ENCODE measurements around the gene ETV5.

Gene ETV5

DNA sequence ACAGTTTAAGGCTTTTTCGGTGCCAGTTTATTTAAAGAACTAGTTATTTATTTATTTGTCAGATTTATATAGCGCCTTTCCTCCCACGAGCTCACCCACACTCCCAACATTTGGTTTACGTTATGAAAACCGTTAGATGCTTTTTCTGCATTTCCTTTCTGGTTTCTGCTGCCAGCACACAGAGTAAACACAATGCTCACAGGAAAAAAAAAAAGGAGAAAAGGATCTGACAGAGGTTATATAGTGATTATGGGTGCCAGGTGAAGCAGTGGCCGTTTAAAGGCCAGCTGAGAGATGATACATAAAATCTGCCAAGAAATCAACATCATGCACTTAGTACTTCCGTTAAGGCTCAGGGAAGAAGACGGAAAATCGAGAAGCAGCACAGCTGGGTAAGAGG, 37.9 kb downstream of the ETV5 start:
- no peak overlapping the region for H3K27ac ChIP-seq

DNA sequence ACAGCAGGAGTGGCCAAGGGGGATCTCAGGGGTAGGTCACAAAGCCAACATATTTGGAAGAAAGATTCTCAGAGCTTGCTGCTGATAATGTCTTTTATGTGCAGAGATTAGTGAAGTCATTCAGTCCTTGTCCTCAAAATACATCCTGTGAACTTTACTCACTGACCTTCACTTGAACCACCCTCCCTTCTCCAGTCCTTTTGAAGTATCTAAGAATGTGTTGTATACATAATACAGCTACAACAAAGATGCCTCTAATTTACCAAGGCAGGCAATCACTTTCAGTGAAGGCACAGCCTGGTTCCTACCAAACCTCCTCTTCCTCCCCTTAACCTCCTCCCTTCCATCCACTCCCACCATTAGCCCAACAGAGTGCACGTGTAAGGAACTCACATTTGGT, 38.3 kb downstream of the ETV5 start:
- DNase-seq (ENCODE audit: low read depth, low spot score) = no peak
- H3K27ac ChIP-seq = no peak overlapping the region

More for the DNA sequence above, 37.9 kb downstream of the ETV5 start:
- DNase-seq (ENCODE audit: low read depth, low spot score) = no peak

DNA sequence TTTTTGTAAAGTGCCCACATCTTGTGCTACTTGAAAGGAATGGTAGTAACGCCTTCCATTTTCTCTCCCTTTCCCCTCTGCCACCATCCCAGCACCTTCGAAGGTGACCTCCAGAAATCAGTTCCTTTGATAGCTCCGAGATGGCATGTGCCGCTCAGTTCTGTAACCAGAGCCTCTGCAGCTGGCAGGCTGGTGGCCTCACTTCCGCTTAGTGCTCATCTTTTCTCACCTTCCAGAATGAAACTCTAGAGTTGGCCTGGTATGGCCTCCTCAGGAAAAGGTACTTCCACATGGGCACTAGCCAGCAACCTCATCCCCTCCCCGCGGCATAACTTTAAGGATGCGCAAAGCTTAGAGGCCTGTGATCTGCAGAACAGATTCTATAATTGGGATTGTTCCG, 38.8 kb downstream of the ETV5 start:
- H3K27ac ChIP-seq = no peak overlapping the region
- no peak for DNase-seq (ENCODE audit: low read depth, low spot score)

DNA sequence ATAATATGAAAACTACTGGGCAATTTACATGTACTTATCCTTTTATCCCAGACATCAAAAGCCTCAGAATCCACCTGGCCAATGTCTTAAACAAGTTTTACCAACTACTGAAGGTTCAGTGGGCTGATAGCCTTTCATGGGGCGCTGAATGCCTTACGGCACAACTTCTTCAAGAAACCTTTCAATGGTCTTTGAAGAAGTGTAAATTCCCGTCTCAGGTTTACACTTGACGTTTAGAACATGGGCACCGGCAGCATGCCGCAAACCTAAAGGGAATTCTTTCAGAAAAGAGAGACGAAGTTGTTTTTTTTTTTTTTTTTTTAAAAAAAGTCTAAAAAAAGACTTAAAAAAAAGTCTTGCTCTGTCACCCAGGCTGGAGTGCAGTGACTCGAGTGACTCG, 39.7 kb downstream of the ETV5 start:
- H3K27ac ChIP-seq = no peak overlapping the region
- DNase-seq (ENCODE audit: low read depth, low spot score) = no peak

DNA sequence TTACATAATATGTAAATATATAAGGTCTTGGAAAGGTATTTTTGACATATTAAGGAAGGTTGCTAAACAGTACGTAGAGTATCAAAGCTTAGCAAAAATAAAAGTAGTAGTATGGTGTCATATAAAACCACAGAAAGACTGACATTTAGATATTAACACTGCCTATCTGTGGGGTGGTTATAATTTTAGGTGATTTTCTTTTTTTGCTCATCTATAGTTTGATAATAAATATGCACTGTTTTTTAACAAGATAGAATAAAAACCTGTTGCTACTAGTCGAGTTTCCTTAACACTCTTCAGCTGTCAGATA, 40.7 kb downstream of the ETV5 start:
- DNase-seq (ENCODE audit: low read depth, low spot score) = no peak
- no peak overlapping the region for H3K27ac ChIP-seq

DNA sequence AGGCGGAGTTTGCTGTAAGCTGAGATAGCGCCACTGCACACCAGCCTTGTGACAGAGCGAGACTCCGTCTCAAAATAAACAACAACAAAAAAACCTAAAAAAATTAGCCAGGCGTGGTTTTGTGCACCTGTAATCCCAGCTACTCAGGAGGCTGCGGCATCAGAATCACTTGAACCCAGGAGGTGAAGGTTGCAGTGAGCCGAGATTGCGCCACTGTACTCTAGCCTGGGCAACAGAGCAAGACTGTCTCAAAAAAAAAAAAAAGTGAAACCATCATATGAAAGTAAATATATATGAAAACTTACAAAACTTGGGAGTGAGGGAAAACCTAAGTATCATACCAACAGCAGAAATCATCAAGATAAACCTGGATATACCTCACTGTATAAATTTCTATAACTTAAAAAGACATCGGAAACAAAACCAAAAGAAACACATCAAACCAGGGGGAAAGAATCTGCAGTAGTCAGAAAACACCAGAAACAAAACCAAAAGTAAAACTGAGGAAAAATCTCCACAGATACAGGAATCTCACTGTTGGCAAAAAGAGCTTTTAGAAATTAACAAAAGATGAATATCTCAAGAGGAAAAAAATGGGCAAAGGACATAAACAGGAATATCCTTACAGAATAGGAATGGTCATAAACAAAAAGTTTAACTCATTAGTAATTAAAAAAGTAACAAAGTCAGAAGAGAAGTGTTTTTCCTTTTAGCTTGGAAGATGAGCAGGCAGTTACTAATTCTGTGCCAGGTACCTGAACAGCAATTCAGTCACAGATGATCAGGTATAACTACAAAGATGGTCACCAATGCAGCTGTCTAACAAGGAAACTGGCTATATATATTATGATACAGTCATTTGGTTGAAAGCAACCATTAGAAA, 41.3 kb downstream of the ETV5 start:
- DNase-seq (ENCODE audit: low read depth, low spot score) = no peak
- H3K27ac ChIP-seq = no peak overlapping the region

DNA sequence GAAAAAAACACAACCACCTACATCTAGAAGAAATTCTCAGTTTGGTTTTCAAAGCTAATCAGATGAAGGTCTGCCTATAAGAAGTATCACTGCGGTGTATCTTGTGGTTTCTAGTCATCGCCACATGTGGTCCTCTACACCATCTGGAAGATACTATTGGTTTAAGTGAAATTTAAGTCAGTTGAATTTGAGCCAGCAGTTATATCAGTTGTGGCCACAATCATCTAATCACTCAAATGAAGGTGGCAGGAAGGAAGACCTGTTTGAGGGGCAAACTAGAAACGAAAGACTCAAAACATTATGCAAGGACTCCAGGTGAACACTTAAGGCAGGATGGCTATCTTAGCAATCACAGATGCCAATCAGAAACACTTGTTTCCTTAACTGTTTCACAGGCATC, 48.7 kb downstream of the ETV5 start:
- DNase-seq (ENCODE audit: low read depth, low spot score) = no peak
- H3K27ac ChIP-seq = no peak overlapping the region

DNA sequence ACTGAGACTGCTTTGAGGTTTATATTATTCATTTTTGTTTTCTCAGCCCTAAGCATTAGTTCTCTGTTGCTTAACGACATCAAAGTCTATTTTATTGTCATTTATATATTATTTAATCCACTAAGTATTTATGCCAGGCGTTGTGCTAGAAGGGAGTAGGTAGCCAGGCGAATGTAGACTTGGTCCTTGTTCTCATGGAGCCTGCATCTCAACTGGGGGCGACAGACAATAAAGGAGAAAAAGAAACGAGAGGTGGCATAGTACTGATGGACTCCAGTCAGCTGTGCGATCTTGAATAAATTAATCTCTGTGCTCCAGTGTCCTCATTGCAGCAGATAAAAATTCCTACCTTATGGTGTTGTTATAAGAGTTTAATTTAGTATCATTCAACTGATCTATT, 49.7 kb downstream of the ETV5 start:
- no peak for DNase-seq (ENCODE audit: low read depth, low spot score)
- no peak overlapping the region for H3K27ac ChIP-seq

DNA sequence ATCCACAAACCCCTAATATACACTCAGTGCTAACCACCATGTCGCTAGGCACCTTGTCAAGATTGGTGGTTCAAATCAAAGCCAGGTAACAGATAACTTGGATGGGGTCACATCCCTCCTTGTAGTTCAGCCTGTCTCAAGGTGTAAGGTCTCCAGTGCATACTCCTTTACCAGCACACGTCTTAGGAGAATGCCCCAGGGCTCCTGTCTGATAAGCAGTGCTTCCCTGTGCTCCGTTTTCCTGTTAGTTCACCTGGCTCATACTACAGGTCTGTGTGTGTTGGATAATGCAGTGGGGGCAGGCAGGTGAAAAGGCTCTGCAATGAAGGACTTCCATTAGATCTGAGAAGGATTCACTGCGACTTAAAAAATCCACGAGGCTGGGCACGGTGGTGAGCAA, 50.7 kb downstream of the ETV5 start:
- DNase-seq (ENCODE audit: low read depth, low spot score) = no peak
- H3K27ac ChIP-seq = no peak overlapping the region

DNA sequence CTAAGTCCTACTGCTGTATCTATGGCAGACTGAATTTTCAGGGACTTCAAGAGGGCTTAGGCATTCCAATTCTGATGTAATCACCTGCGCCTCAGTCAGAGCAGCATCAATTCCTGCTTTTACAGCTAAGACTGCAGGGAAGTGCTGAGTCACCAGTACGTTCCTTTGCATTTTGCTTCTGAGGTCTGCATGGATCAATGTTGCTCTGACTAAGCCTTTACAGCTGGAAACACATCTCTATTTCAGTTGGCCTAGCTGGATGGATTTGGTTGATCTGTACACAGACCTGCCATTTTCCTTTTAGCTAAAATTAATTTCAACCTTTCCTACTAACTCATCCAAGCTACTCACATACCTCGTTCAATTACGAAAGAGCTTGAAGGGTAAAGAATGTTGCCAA, 51.3 kb downstream of the ETV5 start:
- DNase-seq (ENCODE audit: low read depth, low spot score) = peak; percentile 33

DNA sequence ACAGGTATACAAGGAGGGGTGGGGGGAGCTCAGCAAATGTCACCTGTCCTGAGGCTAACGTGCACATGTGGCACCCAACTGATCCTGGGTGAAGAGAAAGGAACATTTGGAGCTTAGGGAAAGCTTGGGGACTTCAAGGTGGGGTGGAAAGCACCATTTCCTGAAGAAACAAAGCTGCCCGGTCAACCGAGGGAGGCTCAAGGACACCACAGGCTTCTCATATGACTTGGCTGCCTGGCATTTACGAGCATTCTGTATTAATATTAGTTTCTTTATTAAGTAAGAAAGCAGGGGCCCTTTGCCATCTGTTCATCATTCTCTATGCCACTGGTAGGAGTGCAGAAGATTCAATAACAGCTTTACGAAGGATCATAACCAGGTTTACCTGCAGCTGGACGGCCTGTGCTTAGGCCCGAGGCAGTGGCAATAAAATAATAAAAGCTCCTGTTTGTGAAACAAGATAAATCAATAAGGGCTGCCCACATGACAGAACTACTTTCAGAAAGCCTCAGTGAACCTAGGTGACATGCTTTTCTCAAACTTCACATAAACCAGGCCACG, 54.0 kb downstream of the ETV5 start:
- no peak for DNase-seq (ENCODE audit: low read depth, low spot score)
- H3K27ac ChIP-seq = no peak overlapping the region

More for the DNA sequence above, 51.3 kb downstream of the ETV5 start:
- peak overlapping the region; percentile 23 for H3K27ac ChIP-seq

DNA sequence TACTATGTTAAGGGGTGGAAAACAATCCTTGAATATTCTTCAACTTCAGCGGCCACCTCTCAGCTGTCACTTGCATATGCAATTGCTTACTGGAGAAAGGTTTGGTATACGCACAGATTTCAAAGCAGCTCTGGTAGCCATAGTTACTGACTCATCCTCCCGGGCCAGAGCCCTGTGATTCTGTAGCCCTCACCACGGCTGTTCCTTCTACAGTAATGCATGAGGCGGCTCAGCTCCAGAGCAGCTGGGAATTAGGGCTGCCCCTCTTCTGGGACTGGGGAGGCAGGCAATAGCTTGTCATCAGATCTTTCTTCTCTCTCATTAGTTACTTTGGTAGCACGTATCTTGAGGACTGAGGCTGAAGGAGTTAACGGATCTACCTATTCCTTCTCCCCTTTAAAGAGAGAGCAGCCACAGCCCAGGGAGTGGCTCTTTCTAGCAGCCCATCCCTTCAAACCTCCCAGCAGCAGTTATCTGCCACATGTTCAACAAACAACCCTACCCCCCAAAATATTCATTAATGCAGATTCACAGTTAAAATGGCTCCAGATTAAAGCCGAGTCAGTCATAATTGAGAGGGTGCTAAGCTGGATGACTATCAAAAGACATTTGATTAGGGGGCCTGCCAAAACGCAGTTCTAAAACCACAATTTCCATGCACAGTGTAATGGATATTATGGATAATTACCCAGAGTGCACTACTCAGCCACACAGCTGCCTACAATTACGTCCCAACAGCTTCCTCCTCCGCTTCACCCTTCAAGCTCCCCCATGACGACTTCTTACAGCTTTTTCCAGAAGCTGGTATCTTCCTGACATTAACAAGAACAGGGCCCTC, 54.7 kb downstream of the ETV5 start:
- no peak for DNase-seq (ENCODE audit: low read depth, low spot score)
- no peak overlapping the region for H3K27ac ChIP-seq

DNA sequence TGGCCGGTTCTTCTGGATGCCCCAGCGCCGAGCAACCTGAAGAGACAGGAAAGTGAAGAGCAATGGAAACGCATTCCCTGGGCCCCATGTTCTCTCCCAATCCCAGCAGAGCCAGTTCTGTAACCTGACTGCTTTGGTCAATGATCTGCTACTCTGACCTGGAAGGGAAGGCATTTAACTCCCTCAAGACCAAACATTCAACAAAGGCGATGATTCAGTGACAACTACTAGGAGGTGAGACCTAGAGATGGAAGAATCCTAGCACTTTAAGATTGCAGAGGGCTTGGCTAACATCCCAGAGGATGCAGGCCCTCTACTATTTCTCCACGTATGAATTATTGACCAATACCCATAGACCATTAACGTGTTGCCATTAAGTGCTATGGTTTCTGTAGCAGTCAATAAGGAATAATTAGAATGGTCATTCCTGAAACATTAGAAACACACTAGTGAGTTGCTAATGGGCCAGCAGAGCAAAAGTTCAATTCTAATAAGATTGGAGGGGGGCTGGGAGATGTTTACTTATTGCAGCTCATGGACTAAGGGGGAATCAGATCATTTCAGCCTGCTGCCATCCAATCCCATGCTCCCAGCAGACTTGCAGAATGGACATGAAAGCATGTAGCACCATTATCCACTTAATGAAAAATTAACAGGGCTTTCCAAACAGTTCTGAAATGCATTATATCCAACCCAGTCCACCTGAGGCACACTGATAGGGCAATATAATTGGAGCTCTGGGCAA, 56.6 kb downstream of the ETV5 start:
- DNase-seq (ENCODE audit: low read depth, low spot score) = no peak
- no peak overlapping the region for H3K27ac ChIP-seq

DNA sequence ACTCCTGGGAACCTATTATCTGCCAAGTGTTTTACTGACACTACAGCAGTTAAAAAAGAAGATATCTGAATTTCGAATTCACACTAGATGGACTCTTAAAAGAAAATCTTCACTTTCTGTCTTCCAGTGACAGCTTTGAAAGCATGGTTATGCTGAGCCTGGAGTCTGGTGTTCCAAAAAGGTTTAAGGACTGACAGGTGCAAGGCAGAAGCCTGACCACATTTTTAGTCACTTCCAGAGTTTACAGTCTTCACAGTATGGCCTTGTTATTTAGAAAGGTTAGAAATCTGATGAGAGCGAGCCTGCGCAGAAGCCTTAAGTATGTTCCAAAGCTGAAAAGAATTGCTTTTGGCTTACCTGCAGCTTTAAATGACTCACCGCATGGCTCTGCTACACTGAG, 59.9 kb downstream of the ETV5 start:
- no peak for DNase-seq (ENCODE audit: low read depth, low spot score)
- no peak overlapping the region for H3K27ac ChIP-seq

DNA sequence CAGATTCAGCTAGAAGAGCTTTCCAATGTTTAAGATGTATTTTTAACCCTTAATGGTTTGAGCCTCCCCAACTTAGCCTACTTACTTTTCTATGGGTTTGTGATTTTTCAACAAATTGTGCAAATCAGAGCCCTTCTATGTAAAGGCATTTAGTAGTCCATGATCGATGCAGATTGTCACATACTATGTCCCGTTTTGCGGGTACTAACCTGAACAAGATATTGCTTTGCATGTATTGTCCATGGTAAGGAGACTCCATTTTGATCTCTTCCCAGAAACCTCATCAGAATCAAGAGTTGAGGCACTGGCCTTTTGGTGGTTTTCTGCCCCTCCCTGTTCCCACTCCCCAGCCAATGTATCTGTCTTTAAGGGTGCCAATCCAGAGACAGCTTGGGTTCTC, 60.8 kb downstream of the ETV5 start:
- H3K27ac ChIP-seq = no peak overlapping the region
- no peak for DNase-seq (ENCODE audit: low read depth, low spot score)

DNA sequence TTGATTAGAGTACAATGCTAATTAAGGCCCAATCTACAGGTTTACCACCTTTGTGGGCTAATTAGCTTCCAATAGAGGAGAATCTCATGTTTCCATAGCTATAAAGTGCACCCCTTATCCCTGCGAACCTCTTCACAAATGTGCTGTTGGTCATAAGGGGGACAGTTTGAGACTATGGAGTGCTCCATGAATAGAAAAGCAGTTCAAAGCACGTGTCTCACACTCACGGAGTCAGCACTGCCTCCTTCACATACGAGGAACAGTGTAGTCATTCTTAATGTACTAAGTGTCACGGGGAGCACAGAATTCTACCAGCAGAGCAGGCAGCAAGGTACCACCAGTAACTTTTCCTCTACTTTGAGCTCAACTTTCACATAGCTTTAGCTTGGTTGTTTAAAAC, 62.1 kb downstream of the ETV5 start:
- DNase-seq (ENCODE audit: low read depth, low spot score) = no peak
- no peak overlapping the region for H3K27ac ChIP-seq

DNA sequence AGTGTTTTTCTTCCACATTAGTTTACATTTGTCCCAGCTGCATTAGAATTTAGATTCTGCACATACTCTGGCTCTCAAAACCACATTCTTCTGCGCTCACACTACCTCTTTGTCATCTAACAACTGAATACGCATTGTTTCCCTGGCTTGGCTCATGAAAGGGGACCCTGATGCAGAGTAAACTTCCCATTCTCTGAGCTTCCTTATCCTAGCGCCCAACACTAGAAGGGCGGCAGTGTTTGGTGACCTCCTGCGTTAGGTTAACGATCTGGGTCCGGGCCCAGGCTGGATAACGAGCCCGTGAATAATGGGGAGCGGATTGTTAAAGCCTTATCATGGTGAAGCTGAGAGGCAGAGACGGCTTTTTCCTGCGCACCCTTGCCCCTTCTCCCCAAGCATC, 63.9 kb downstream of the ETV5 start:
- H3K27ac ChIP-seq = no peak overlapping the region
- DNase-seq (ENCODE audit: low read depth, low spot score) = no peak

DNA sequence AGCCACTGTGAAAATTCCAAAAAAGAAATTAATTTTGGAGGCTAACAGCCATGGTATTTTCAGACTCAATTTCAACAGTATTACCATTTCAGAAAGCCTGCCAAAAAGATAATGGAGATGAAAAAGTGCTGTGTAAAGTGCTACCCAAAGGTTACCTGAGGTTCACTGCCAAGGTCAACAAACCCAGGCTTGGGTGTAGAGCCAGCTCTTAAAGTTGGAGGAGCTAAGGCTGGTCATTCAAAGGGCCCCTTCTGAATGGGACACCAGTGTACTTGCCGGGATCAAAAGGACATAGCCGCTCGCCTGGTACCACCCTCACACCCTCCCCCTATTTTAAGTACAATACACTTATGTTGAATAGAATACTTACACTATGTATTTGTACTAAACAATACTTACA, 64.5 kb downstream of the ETV5 start:
- H3K27ac ChIP-seq = no peak overlapping the region
- DNase-seq (ENCODE audit: low read depth, low spot score) = no peak

DNA sequence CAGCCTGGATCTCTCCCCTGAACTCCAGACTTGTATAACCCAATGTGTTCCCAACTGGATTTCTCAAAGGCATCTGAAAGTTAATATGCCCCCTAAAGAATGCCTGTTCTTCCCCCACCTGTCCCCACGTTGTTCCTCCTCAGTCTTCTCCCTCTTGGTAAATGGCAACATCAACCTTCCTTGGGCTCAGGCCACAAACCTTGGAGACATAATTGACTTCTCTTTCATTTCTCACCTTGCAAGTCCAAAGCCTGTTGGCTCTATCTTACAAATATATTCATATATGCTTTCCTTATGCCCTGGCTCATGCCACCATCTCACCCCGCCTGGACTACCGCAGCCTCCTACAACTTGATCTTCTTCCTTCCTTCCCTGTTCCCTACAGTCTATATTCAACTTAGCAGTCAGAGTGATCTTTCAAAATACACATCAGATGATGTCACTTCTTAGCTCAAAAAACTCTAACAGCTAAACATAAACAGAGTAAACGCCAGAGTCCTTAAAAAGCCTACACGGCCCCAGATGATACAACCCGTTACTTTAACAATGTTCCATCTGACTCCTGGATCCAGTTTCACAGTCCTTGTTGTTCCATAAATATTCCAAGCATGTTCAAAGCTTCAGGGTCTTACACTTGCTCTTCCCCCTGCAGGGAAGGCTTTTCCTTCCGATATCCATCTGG, 66.2 kb downstream of the ETV5 start:
- DNase-seq (ENCODE audit: low read depth, low spot score) = no peak
- no peak overlapping the region for H3K27ac ChIP-seq

DNA sequence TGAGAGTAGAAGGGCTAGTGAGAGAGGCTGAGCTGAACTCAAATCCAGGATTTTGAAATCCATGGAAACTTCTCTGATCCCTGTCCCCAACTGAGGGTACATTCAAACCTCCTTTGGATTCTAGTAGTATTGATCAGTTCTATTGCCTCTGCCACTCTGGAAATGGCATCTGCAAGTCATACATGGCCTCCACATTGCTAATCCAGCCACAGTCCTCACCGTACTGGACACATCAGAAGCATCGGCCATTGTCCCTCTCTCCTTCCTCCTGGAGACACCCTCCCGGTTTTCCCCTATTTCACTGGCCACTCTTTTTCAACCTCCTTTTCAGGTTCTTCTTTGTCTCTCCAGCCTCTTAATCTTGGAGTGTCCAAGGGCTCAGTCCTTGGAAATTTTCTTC, 66.9 kb downstream of the ETV5 start:
- no peak overlapping the region for H3K27ac ChIP-seq
- no peak for DNase-seq (ENCODE audit: low read depth, low spot score)
